NCI-H748 treated with DMSO at 0.1 percent for 48 hours (cell line): Measurements from ENCODE around the gene RAPGEF6.

Experiments
- DNase-seq: peaks from one replicate; lab custom pipeline; 2025; lab: John Stamatoyannopoulos, UW

Gene RAPGEF6

GRCh38 chr5:131541071-131541470 lies 94.0 kb downstream of the RAPGEF6 start:
- DNase-seq: no peak

GRCh38 chr5:131539251-131539650 lies 95.8 kb downstream of the RAPGEF6 start:
- no peak for DNase-seq

GRCh38 chr5:131538177-131538593 lies 96.8 kb downstream of the RAPGEF6 start:
- no peak for DNase-seq

GRCh38 chr5:131536850-131537448 lies 98.1 kb downstream of the RAPGEF6 start:
- DNase-seq: no peak

- DNase-seq: peak; percentile 11
Observed at GRCh38 chr5:131536211-131536826, 98.7 kb downstream of the RAPGEF6 start.

GRCh38 chr5:131534974-131535373 lies 100.1 kb downstream of the RAPGEF6 start:
- no peak for DNase-seq

- no peak for DNase-seq
Observed at GRCh38 chr5:131533836-131534235, 101.2 kb downstream of the RAPGEF6 start.

GRCh38 chr5:131532031-131532640 lies 102.9 kb downstream of the RAPGEF6 start:
- no peak for DNase-seq

GRCh38 chr5:131530706-131531331 lies 104.2 kb downstream of the RAPGEF6 start:
- DNase-seq: peak; percentile 75

- no peak for DNase-seq
Observed at GRCh38 chr5:131528682-131529081, 106.3 kb downstream of the RAPGEF6 start.

GRCh38 chr5:131525805-131526204 lies 109.2 kb downstream of the RAPGEF6 start:
- DNase-seq: no peak

GRCh38 chr5:131524431-131524830 lies 110.6 kb downstream of the RAPGEF6 start:
- no peak for DNase-seq

- DNase-seq: no peak
Observed at GRCh38 chr5:131523500-131524185, 111.4 kb downstream of the RAPGEF6 start.

GRCh38 chr5:131521252-131521651 lies 113.8 kb downstream of the RAPGEF6 start:
- no peak for DNase-seq

GRCh38 chr5:131515348-131515747 lies 119.7 kb downstream of the RAPGEF6 start:
- DNase-seq: no peak

- DNase-seq: no peak
Observed at GRCh38 chr5:131514316-131515283, 120.4 kb downstream of the RAPGEF6 start.

GRCh38 chr5:131513780-131514179 lies 121.2 kb downstream of the RAPGEF6 start:
- DNase-seq: no peak

GRCh38 chr5:131511934-131512333 lies 123.1 kb downstream of the RAPGEF6 start:
- DNase-seq: no peak

GRCh38 chr5:131509801-131510200 lies 125.2 kb downstream of the RAPGEF6 start:
- no peak for DNase-seq

- no peak for DNase-seq
Observed at GRCh38 chr5:131505237-131505908, 129.7 kb downstream of the RAPGEF6 start.

GRCh38 chr5:131496400-131496713 lies 138.7 kb downstream of the RAPGEF6 start:
- DNase-seq: no peak
